H1 (cell line): ENCODE measurements around the gene HLA-DMB. TPM values are rescaled to one million over a fixed set of nuclear protein-coding genes. Genes with fewer than 3 reads are reported as not detected.

Source experiments
- CTCF ChIA-PET: fragments of 300-600 bp; sonication (Branson Sonifier 250); formaldehyde crosslinking; loops from one replicate; lab custom pipeline; 2021; ENCODE audit not compliant: partially characterized antibody; lab: Charles Lee
- POLR2A ChIA-PET: fragments of 300-600 bp; sonication (Branson Sonifier 250); formaldehyde crosslinking; loops from one replicate; lab custom pipeline; 2021; ENCODE audit warnings: inconsistent platforms; ENCODE audit not compliant: partially characterized antibody; lab: Charles Lee
- DNase-seq, 2 experiments: peaks; one replicate each; pipeline versions ENCODE4 v3.0.0 to v3.0.0-alpha.2; 2010 to 2022; ENCODE audit warnings: low spot score in 2 of 2, low read depth in 1 of 2, mixed read lengths in 1 of 2
- FAIRE-seq: peaks from 2 replicates; lab custom pipeline; 2011; peaks lifted over from hg19 to GRCh38; lab: Jason Lieb, UNC
- H2AFZ ChIP-seq: 2 replicates; pipeline ENCODE4 v1.8.1; 2012; ENCODE audit warnings: low read length, inconsistent platforms
- H2AK5ac ChIP-seq: 2 replicates; pipeline ENCODE4 v1.6.1; 2013; ENCODE audit warnings: low read depth, low read length
- H2BK120ac ChIP-seq: replicated peaks from 2 replicates; pipeline ENCODE3; 2013; ENCODE audit warnings: low read depth, low read length, inconsistent platforms
- H2BK12ac ChIP-seq: 2 replicates; pipeline ENCODE4 v1.6.1; 2013; ENCODE audit warnings: low read depth, low read length
- H2BK15ac ChIP-seq: 2 replicates; pipeline ENCODE4 v1.6.1; 2013; ENCODE audit warnings: low read length
- H2BK20ac ChIP-seq: 2 replicates; pipeline ENCODE4 v1.6.1; 2013; ENCODE audit warnings: low read length
- H2BK5ac ChIP-seq: 2 replicates; pipeline ENCODE4 v1.6.1; 2013; ENCODE audit warnings: low read depth, low read length
- H3K14ac ChIP-seq: 2 replicates; pipeline ENCODE4 v1.6.1; 2013; ENCODE audit warnings: inconsistent platforms; ENCODE audit not compliant: insufficient read length
- H3K18ac ChIP-seq: 2 replicates; pipeline ENCODE4 v1.6.1; 2013; ENCODE audit warnings: low read length; ENCODE audit errors: extremely low read depth
- H3K23ac ChIP-seq: 2 replicates; pipeline ENCODE4 v1.6.1; 2013; ENCODE audit warnings: inconsistent platforms; ENCODE audit not compliant: insufficient read length
- H3K23me2 ChIP-seq: 2 replicates; pipeline ENCODE4 v1.6.1; 2013; ENCODE audit warnings: low read depth, low read length
- H3K27ac ChIP-seq: 2 replicates; pipeline ENCODE4 v1.6.1; 2011; ENCODE audit warnings: low read depth, low read length, inconsistent platforms
- H3K27me3 ChIP-seq, 4 experiments: replicated peaks in 1 of 4; 1 replicate in 1 of 4; 2 replicates in 3 of 4; pipeline versions ENCODE4 v1.6.1 to v1.8.1; 2011 to 2013; ENCODE audit warnings: low read length in 3 of 4, mild to moderate bottlenecking in 3 of 4, inconsistent platforms in 2 of 4, mixed read lengths in 2 of 4, moderate library complexity in 1 of 4; ENCODE audit not compliant: control insufficient read depth in 3 of 4, insufficient read depth in 3 of 4; ENCODE audit errors: extremely low read depth in 1 of 4
- H3K36me3 ChIP-seq, 4 experiments: 2 replicates each; pipeline versions ENCODE4 v1.6.1 to v1.8.1; 2011 to 2013; ENCODE audit warnings: mild to moderate bottlenecking in 4 of 4, low read length in 3 of 4, moderate library complexity in 2 of 4, control low read depth in 1 of 4, inconsistent platforms in 1 of 4; ENCODE audit not compliant: insufficient read depth in 4 of 4, control insufficient read depth in 2 of 4
- H3K4ac ChIP-seq: replicated peaks from 2 replicates; pipeline ENCODE3; 2013; ENCODE audit warnings: low read length, low read depth, mixed read lengths, inconsistent platforms; ENCODE audit not compliant: insufficient read length
- H3K4me1 ChIP-seq, 4 experiments: replicated peaks in 1 of 4; 1 replicate in 1 of 4; 2 replicates in 3 of 4; pipeline versions ENCODE4 v1.6.1 to v1.8.1; 2011 to 2013; ENCODE audit warnings: low read length in 3 of 4, inconsistent platforms in 2 of 4, mixed read lengths in 1 of 4; ENCODE audit not compliant: insufficient read depth in 4 of 4, control insufficient read depth in 3 of 4
- H3K4me2 ChIP-seq, 2 experiments: 2 replicates each; pipeline versions ENCODE4 v1.6.1 to v1.8.1; 2011 to 2013; ENCODE audit warnings: low read depth in 2 of 2, low read length in 2 of 2, control low read depth in 1 of 2, inconsistent platforms in 1 of 2, mild to moderate bottlenecking in 1 of 2; ENCODE audit not compliant: insufficient read depth in 1 of 2
- H3K4me3 ChIP-seq, 4 experiments: fragments of 200-600, 300-600 bp in 1 of 4; sonication (generic), shearing (Covaris generic), sonication (Bioruptor Twin) in 1 of 4; 2 replicates each; pipeline versions ENCODE4 v1.5.1 to v1.8.1; 2011 to 2016; ENCODE audit warnings: low read length in 4 of 4, low read depth in 3 of 4, control low read depth in 2 of 4, inconsistent platforms in 2 of 4, mild to moderate bottlenecking in 2 of 4, mixed read lengths in 1 of 4, moderate library complexity in 1 of 4; ENCODE audit not compliant: insufficient read depth in 2 of 4; ENCODE audit errors: extremely low read depth in 1 of 4
- H3K56ac ChIP-seq: replicated peaks from 2 replicates; pipeline ENCODE3; 2013; ENCODE audit warnings: low read depth, mild to moderate bottlenecking, mixed read lengths, low read length, inconsistent platforms; ENCODE audit not compliant: insufficient read length
- H3K79me1 ChIP-seq: 2 replicates; pipeline ENCODE4 v1.6.1; 2013; ENCODE audit warnings: low read depth, low read length, control low read depth
- H3K79me2 ChIP-seq, 2 experiments: 2 replicates each; pipeline versions ENCODE4 v1.6.1 to v1.8.1; 2012 to 2013; ENCODE audit warnings: low read length in 2 of 2, mild to moderate bottlenecking in 2 of 2, inconsistent platforms in 1 of 2; ENCODE audit not compliant: insufficient read depth in 2 of 2, control insufficient read depth in 1 of 2
- H3K9ac ChIP-seq, 4 experiments: replicated peaks in 1 of 4; 1 replicate in 1 of 4; 2 replicates in 3 of 4; pipeline versions ENCODE4 v1.6.1 to v1.8.1; 2011 to 2013; ENCODE audit warnings: low read depth in 3 of 4, low read length in 3 of 4, control low read depth in 2 of 4, mild to moderate bottlenecking in 2 of 4, moderate library complexity in 2 of 4, inconsistent platforms in 1 of 4; ENCODE audit errors: extremely low read depth in 1 of 4
- H3K9me3 ChIP-seq, 2 experiments: 2 replicates each; pipeline versions ENCODE4 v1.6.1 to v1.8.1; 2012 to 2013; ENCODE audit warnings: mild to moderate bottlenecking in 2 of 2, moderate library complexity in 2 of 2, control low read depth in 1 of 2, inconsistent platforms in 1 of 2, low read depth in 1 of 2, low read length in 1 of 2, mixed read lengths in 1 of 2; ENCODE audit not compliant: insufficient read depth in 2 of 2
- H4K20me1 ChIP-seq, 2 experiments: replicated peaks in 1 of 2; 2 replicates each; pipeline versions ENCODE3 to v1.8.1; 2011 to 2013; ENCODE audit warnings: inconsistent platforms in 2 of 2, low read length in 2 of 2, mild to moderate bottlenecking in 1 of 2; ENCODE audit not compliant: insufficient read depth in 2 of 2, control insufficient read depth in 1 of 2
- H4K5ac ChIP-seq: 2 replicates; pipeline ENCODE4 v1.6.1; 2013; ENCODE audit warnings: low read length, low read depth, mixed read lengths, inconsistent platforms; ENCODE audit not compliant: insufficient read length
- H4K8ac ChIP-seq: 2 replicates; pipeline ENCODE4 v1.8.0; 2013; ENCODE audit warnings: mild to moderate bottlenecking, moderate library complexity, low read length, inconsistent platforms; ENCODE audit not compliant: insufficient read depth; ENCODE audit errors: extremely low read depth
- H4K91ac ChIP-seq: replicated peaks from 2 replicates; pipeline ENCODE3; 2013; ENCODE audit warnings: low read length, mixed read lengths, inconsistent platforms; ENCODE audit not compliant: insufficient read length
- BACH1 ChIP-seq: IDR thresholded peaks from 2 replicates; pipeline ENCODE4 v1.6.1; 2012; ENCODE audit warnings: low read length, improper control_type of control experiment
- KDM1A ChIP-seq: fragments of 200-600, 300-600 bp; sonication (generic); IDR thresholded peaks from 2 replicates; pipeline ENCODE4 v1.7.1; 2016; ENCODE audit warnings: mild to moderate bottlenecking, low read length, borderline replicate concordance
- POLR2AphosphoS5 ChIP-seq: IDR thresholded peaks from 2 replicates; pipeline ENCODE4 v1.6.1; 2011; ENCODE audit warnings: low read depth, low read length
- POU5F1 ChIP-seq: IDR thresholded peaks from 2 replicates; pipeline ENCODE4 v1.6.1; 2011; ENCODE audit warnings: low read depth, mild to moderate bottlenecking, low read length, moderate library complexity
- SP2 ChIP-seq: IDR thresholded peaks from 2 replicates; pipeline ENCODE4 v1.6.1; 2012; ENCODE audit warnings: mild to moderate bottlenecking, low read length, inconsistent platforms
- SUZ12 ChIP-seq: fragments of 200-600 bp; sonication (generic); IDR thresholded peaks from 2 replicates; pipeline ENCODE4 v1.6.1; 2012; ENCODE audit warnings: mild to moderate bottlenecking, inconsistent platforms, low read length, moderate library complexity, mixed read lengths
- WGBS, 2 experiments: shearing (Covaris generic) in 1 of 2; methylation state at CpG; one replicate each; pipeline versions ENCODE4 v1.1.6 to v1.1.7; 2013 to 2015; ENCODE audit warnings: low lambda C conversion rate in 2 of 2, mixed read lengths in 2 of 2, inconsistent platforms in 1 of 2, low coverage in 1 of 2, missing lambda C conversion rate in 1 of 2; ENCODE audit not compliant: insufficient replicate concordance in 2 of 2, insufficient coverage in 1 of 2, insufficient read length in 1 of 2; ENCODE audit errors: extremely low coverage in 1 of 2, missing lambda C conversion rate in 1 of 2; 5-methylcytosine and 5-hydroxymethylcytosine counted together
- polyA plus RNA-seq, 7 experiments: library from polyadenylated mRNA; depleted of rRNA in 3 of 7; stranded (reverse) in 5 of 7; unstranded in 2 of 7; fragments of >200 nt in 5 of 7; fragments of 200-250 nt in 2 of 7; gene quantifications; 1 replicate in 5 of 7; 2 replicates in 1 of 7; 4 replicates in 1 of 7; pipeline versions ENCODE4 v1.2.1 to v1.2.3, GENCODE V29; 2011 to 2013; ENCODE audit warnings: missing spikeins in 2 of 7, mixed read lengths in 2 of 7
- total RNA-seq: library from RNA; stranded (reverse); fragmentation: NEBNext Ultra II Directional; extraction: Animal tissue kit (Norgen Biotek cat#: 25700); gene quantifications from 2 replicates; pipeline ENCODE4 v1.2.1, GENCODE V29; 2021

HLA-DMB gene
- total and polyA plus RNA-seq, 2 of the 8 experiments (the other 6 are each of a cell fraction or from before 2014, with no cell fraction given): 2.7 to 4.7 TPM

DNA sequence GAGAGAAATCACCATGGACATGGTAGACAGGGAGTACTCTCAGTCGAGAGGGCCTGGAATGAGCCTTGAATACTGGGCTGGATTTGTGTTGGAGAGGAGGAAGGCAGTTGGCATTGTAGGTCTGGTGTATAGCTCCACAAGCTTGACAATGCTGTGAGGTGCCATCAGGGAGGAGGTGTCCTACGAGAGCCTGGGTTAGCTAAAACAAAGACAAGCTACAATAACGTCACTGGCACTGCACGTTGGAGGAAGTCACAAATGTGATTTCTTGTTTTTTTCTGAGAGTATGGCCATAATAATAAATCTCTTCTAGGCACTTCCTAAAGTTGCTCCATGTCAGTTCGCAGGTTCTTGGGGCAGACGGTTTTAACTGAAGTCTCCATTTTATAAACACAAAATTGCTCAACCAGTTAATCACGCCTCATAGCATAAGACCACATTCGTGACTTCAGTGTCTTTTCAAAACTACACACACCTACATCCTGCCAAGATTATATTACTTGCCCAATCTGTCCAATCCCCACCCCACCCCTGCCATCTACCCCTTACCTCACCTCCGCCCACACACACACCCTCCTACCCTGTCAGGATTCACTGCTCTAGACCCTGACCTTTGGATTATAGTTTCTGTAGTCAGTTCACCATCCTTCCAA, 4.4 kb upstream of the HLA-DMB start:
- WGBS, 2 experiments: 78% methylated on average over 9 of the region's 9 CpGs; no CpG with 5 or more reads in 1 of the 2 experiments
- no peak overlapping the region for H3K23ac ChIP-seq
- H3K79me1 ChIP-seq: no peaks in the 10 kb centered on the region
- no peaks in the 10 kb centered on the region for H3K23me2 ChIP-seq
- no peak overlapping the region for H3K14ac ChIP-seq
- H2BK12ac ChIP-seq: no peak overlapping the region
- no peak overlapping the region for H2BK120ac ChIP-seq
- FAIRE-seq: no peak
- no peak overlapping the region for H3K9ac ChIP-seq
- no peak overlapping the region for H3K4me3 ChIP-seq
- H3K4me2 ChIP-seq: no peak overlapping the region
- no peak overlapping the region for H2AFZ ChIP-seq
- H4K5ac ChIP-seq: no peak overlapping the region
- H3K56ac ChIP-seq: no peak overlapping the region
- no peak for DNase-seq
- H3K9me3 ChIP-seq: no peaks in the 10 kb centered on the region
- no peak overlapping the region for H3K27ac ChIP-seq
- ChIA-PET CTCF (interaction anchor here (0.5 to 6.0 kb wide), 5 partner anchors 9 to 216 kb away, joined by 3 to 64 read pairs (median 5); partner anchors contain the start of gene HLA-DMA), POLR2A (interaction anchor here (3.0 kb wide), 1 partner anchor 25 kb away, joined by 31 read pairs; the partner anchor contains the start of gene BRD2)
- no peaks in the 10 kb centered on the region for H3K79me2 ChIP-seq
- H2BK15ac ChIP-seq: no peak overlapping the region
- H4K20me1 ChIP-seq: no peaks in the 10 kb centered on the region
- no peak overlapping the region for H4K8ac ChIP-seq
- H2AK5ac ChIP-seq: no peak overlapping the region
- TF ChIP-seq POLR2AphosphoS5 (no peak), KDM1A (no peak), SUZ12 (no peak), BACH1 (no peak), SP2 (no peak), POU5F1 (no peak)
- no peaks in the 10 kb centered on the region for H3K36me3 ChIP-seq
- H3K4me1 ChIP-seq: peaks cover 0 to 6% (median 3%) of the 10 kb centered on the region in 4 experiments; a peak in 5 of 7 replicates
- no peak overlapping the region for H3K4ac ChIP-seq
- no peak overlapping the region for H3K18ac ChIP-seq
- H4K91ac ChIP-seq: no peak overlapping the region
- no peaks in the 10 kb centered on the region for H3K27me3 ChIP-seq
- H2BK5ac ChIP-seq: no peak overlapping the region
- no peak overlapping the region for H2BK20ac ChIP-seq
